ENCODE measurements around the gene HPCA. TPM values are rescaled to one million over a fixed set of nuclear protein-coding genes. Genes with fewer than 3 reads are reported as not detected.

Gene HPCA
- total and polyA plus RNA-seq, 2 of the 8 experiments (the other 6 are each of a cell fraction or from before 2014, with no cell fraction given), result 0.70 to 1.4 TPM

DNA sequence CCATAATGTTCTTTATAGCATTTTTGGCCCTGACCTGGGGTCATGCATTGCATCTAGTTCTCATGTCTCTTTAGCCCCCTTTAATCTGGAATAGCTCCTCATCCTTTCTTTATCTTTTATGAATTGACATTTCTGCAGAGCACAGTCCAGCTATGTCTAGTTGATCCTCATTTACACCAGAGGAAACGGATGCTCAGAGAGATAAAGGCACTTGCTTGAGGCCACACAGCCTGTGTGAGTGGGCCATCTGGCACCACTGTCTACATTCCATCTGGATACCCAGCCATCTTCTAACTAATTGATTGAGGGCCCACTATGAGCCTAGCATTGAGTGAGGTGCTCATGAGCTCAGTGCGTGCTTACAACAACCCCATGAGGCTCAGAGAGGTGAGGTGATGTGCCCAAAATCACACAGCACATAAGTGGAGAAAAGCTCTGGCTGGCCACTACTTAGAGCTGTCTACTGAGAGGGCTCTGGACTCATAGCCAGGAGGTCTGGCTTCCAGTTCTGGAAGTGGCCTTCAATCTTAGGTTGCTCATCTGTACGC lies 3.5 kb downstream of the HPCA start (continued):
- TF ChIP-seq, protein P1, sequence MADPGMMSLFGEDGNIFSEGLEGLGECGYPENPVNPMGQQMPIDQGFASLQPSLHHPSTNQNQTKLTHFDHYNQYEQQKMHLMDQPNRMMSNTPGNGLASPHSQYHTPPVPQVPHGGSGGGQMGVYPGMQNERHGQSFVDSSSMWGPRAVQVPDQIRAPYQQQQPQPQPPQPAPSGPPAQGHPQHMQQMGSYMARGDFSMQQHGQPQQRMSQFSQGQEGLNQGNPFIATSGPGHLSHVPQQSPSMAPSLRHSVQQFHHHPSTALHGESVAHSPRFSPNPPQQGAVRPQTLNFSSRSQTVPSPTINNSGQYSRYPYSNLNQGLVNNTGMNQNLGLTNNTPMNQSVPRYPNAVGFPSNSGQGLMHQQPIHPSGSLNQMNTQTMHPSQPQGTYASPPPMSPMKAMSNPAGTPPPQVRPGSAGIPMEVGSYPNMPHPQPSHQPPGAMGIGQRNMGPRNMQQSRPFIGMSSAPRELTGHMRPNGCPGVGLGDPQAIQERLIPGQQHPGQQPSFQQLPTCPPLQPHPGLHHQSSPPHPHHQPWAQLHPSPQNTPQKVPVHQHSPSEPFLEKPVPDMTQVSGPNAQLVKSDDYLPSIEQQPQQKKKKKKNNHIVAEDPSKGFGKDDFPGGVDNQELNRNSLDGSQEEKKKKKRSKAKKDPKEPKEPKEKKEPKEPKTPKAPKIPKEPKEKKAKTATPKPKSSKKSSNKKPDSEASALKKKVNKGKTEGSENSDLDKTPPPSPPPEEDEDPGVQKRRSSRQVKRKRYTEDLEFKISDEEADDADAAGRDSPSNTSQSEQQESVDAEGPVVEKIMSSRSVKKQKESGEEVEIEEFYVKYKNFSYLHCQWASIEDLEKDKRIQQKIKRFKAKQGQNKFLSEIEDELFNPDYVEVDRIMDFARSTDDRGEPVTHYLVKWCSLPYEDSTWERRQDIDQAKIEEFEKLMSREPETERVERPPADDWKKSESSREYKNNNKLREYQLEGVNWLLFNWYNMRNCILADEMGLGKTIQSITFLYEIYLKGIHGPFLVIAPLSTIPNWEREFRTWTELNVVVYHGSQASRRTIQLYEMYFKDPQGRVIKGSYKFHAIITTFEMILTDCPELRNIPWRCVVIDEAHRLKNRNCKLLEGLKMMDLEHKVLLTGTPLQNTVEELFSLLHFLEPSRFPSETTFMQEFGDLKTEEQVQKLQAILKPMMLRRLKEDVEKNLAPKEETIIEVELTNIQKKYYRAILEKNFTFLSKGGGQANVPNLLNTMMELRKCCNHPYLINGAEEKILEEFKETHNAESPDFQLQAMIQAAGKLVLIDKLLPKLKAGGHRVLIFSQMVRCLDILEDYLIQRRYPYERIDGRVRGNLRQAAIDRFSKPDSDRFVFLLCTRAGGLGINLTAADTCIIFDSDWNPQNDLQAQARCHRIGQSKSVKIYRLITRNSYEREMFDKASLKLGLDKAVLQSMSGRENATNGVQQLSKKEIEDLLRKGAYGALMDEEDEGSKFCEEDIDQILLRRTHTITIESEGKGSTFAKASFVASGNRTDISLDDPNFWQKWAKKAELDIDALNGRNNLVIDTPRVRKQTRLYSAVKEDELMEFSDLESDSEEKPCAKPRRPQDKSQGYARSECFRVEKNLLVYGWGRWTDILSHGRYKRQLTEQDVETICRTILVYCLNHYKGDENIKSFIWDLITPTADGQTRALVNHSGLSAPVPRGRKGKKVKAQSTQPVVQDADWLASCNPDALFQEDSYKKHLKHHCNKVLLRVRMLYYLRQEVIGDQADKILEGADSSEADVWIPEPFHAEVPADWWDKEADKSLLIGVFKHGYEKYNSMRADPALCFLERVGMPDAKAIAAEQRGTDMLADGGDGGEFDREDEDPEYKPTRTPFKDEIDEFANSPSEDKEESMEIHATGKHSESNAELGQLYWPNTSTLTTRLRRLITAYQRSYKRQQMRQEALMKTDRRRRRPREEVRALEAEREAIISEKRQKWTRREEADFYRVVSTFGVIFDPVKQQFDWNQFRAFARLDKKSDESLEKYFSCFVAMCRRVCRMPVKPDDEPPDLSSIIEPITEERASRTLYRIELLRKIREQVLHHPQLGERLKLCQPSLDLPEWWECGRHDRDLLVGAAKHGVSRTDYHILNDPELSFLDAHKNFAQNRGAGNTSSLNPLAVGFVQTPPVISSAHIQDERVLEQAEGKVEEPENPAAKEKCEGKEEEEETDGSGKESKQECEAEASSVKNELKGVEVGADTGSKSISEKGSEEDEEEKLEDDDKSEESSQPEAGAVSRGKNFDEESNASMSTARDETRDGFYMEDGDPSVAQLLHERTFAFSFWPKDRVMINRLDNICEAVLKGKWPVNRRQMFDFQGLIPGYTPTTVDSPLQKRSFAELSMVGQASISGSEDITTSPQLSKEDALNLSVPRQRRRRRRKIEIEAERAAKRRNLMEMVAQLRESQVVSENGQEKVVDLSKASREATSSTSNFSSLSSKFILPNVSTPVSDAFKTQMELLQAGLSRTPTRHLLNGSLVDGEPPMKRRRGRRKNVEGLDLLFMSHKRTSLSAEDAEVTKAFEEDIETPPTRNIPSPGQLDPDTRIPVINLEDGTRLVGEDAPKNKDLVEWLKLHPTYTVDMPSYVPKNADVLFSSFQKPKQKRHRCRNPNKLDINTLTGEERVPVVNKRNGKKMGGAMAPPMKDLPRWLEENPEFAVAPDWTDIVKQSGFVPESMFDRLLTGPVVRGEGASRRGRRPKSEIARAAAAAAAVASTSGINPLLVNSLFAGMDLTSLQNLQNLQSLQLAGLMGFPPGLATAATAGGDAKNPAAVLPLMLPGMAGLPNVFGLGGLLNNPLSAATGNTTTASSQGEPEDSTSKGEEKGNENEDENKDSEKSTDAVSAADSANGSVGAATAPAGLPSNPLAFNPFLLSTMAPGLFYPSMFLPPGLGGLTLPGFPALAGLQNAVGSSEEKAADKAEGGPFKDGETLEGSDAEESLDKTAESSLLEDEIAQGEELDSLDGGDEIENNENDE (IDR thresholded peaks at IDR 0.05; ENCODE audit: insufficient replicate concordance, low read length), result no peak
- TF ChIP-seq GTF2F1 (IDR thresholded peaks at IDR 0.05; ENCODE audit: borderline replicate concordance, low read depth, low read length) (no peak), MAFK (IDR thresholded peaks at IDR 0.05; ENCODE audit: low read depth, low read length) (no peak), CBX8 (IDR thresholded peaks at IDR 0.05; ENCODE audit: borderline replicate concordance, low read depth, low read length) (no peak), SP4 (IDR thresholded peaks at IDR 0.05; ENCODE audit: low read length) (no peak)
- TF ChIP-seq, protein P2, sequence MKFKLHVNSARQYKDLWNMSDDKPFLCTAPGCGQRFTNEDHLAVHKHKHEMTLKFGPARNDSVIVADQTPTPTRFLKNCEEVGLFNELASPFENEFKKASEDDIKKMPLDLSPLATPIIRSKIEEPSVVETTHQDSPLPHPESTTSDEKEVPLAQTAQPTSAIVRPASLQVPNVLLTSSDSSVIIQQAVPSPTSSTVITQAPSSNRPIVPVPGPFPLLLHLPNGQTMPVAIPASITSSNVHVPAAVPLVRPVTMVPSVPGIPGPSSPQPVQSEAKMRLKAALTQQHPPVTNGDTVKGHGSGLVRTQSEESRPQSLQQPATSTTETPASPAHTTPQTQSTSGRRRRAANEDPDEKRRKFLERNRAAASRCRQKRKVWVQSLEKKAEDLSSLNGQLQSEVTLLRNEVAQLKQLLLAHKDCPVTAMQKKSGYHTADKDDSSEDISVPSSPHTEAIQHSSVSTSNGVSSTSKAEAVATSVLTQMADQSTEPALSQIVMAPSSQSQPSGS (IDR thresholded peaks at IDR 0.05; ENCODE audit: low read length), result no peak
